Ramos (cell line): ENCODE data around the gene CORO7.
"Not testable (repeated sequence)": the region's sequence is repeated elsewhere in the genome, so short reads cannot be mapped to it uniquely, and the experiment has no call there.

ENCODE experiments used
- in situ Hi-C: fragments of 300-500 bp; cut with MboI; formaldehyde crosslinking; loops from one replicate; pipeline ENCODE4 v1.14.3; 2022; ENCODE audit warnings: low sequenced_read_pairs; ENCODE audit not compliant: unreplicated experiment

Gene CORO7

DNA sequence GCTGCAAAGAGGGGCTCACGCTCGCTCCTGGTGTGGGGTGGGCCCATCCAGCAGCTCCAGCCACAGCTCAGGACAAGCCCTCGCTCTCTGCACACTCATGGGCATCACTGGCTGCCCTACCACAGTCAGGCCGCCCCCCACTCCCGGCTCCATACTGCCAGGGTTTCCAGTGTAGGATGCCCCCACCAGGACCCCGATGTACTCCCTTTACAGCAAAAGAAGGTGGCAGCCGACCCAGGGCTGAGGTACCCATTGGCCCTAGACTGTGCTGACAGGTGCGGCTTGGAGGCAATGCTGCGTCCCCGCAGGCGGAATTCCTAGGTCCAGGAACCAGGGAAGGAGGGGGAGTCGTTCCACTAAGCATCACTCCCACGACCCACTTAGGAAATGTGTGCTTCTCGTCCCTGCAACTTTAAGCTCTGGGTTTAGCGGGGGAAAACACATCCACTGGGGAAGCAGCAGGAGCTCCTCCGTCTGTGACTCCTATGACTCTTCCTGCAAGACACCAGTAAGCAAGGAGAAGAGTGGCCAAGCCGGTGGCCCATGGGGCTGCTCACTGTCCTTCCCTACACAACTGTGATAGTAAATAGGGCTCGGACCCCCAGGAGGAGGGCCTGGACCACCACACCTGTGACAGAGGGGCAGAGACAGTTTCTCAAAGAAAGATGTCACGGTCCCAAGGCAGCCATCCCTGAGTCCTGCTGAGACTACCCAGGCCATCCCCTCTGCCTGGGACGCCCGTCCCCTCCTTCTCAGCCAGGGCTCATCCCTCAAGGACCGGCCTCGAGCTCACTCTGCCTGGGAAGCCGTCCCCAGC, 13.1 kb downstream of the CORO7 start:
- in situ Hi-C loops = no loop called here

DNA sequence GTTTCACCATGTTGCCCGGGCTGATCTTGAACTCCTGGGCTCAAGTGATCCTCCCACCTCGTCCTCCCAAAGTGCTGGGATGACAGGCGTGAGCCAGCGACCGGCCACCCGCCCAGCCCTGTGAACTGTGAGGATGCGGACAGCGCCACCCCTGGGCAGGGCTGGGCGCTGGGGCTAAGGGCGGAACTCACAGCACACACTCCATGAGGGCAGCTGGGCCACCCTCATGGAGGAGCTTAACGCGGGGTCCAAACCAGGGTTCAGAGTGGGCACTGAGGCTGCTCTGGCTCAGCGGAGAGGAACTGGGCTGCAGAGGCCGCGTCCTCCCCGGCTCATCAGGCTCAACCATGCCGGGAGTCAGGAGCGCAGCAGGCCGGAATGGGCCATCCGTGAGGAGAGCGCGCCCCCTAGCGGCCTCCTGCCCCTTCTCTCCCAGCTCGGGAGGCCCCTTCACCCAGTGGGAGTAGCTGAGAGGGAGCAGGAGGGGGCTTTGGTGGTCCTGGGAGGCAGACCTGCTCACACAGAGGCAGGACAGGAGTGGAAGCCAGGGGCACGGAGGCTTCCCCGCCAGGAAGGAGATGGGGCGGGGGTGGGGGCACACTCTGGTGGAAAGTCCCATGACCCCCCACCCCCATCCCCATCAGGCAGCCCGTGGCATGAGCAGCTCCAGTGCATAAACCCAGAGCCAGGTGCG, 13.8 kb downstream of the CORO7 start:
- in situ Hi-C loops = no loop called here

DNA sequence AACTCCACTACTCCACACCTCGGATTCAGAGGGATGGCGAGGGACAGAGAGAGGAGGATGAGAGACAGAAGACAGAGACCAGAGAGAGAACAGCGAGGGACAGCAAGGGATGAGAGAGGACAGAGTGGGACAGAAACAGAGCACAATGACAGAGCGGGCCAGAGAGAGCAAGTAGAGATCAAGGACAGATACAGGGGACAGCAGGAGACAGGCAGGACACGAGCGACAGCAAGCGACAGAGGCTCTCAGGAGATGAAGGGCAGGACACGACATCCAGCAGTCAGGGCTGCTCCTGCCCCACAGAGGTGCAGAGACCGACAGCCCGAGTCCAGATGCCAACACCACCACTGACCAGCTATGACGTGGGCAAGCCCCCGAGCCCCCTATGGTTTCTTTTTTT, 14.9 kb downstream of the CORO7 start:
- in situ Hi-C loops = no loop called here

DNA sequence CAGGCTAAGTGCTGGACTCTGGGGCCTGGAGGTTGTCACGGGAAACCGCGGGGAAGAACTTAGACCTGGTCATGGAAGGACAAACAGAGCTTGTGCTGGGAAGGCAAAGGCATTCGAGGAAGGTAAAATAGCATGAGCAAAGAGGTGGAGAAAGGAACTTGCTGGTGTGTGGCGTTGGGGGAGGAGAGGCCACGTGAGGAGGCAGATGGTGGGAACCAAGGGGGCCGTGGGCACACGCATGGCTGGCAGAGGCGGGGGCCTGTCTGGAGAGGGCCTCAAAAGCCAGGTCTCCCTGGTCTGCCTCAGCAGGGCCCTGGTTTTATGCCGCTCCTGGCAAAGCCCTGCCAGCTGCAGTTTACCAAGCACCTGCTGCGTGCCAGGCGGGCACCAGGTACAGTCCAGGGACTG, 15.3 kb downstream of the CORO7 start:
- in situ Hi-C loops = no loop called here

DNA sequence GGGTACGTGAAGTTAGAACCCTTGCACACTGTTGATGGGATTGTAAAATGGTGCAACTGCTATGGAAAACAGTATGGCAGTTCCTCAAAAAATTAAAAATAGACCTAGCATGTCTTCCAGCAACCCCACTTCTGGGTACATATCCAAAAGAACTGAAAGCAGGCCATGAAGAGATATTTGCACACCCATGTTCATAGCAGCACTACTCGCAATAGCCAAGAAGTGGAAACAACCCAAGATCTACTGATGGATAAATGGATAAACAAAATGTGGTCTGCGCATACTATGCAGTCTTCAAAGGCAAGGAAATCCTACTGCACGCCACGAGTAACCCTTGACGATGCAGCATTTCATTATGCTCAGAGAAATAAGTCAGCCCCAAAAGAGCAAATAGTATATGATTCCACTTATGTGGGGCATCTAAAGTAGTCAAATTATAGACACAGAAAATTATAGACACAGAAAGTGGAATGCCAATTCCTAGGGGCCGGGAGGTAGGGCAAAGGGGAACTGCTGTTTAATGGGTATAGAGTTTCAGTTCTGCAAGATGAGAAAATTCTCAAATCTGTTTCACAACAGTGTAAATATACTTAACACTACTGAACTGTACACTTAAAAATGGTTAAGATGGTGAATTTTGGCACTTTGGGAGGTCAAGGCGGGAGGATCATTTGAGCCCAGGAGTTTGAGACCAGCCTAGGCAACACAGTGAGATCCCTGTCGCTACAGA, 17.2 kb downstream of the CORO7 start:
- in situ Hi-C loops = loop anchor here (5.0 kb wide), 1 partner anchor 37 kb away; no protein-coding TSS in a partner anchor

DNA sequence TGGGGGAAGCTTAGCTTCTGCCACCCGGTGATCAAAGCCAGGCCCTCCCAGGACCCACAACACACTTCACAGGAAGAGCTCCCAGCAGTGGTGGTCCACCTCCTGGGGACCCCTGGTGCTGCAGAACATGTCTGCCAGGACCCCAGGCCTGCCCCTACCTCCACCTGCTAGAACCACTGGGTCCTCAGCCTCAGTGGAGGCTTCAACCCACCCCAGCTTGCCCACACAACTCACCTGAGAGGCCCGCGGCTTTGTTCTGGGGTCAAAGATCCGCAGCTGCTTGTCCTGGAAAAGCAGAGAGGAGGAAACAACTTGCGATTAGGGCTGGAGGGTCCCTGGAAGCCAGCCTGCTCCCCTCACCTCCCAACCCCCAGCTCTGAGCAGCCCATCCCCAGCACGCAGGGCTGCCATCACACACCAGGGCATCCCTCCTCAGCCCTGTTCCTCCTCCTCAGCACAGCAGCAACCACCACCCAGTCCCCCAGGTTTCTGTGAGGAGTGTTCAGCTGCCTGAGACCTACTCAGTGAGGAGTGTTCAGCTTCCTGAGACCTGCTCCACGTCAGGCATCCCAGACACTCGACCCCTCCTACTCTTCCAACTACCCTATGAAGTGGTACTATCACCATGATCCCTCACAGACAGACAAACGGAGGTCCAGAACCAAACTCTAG, 21.2 kb downstream of the CORO7 start:
- in situ Hi-C loops = loop anchor here (5.0 kb wide), 1 partner anchor 33 kb away; no protein-coding TSS in a partner anchor

DNA sequence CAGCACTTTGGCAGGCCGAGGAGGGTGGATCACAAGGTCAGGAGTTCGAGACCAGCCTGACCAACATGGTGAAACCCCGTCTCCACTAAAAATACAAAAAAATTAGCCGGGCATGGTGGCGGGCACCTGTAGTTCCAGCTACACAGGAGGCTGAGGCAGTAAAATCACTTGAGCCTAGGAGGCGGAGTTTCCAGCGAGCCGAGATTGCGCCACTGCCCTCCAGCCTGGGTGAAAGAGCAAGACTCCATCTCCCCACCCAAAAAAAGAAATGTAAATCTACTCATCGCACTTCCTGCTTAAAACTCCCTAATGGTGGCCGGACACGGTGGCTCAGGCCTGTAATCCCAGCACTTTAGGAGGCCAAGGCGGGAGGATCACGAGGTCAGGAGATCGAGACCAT, 22.5 kb downstream of the CORO7 start:
- in situ Hi-C loops = not testable (repeated sequence)

DNA sequence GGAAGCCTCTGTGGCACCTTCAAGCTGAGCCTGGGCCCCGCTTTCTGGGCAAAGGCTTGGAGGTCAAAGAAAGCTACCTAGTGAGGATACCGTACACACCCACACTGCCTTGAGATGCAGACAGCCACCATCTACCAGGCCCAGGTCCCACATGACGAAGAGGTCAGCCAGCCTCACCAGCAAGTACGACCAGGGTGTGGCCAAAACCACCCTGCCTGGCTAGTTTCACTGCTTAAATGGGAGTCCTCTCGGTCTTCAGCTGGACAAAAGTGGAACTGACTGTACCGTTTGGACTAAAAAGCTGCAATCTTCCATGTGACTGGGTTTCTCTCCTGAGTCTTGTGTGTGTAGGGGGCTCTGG, 23.2 kb downstream of the CORO7 start:
- in situ Hi-C loops = no loop called here

DNA sequence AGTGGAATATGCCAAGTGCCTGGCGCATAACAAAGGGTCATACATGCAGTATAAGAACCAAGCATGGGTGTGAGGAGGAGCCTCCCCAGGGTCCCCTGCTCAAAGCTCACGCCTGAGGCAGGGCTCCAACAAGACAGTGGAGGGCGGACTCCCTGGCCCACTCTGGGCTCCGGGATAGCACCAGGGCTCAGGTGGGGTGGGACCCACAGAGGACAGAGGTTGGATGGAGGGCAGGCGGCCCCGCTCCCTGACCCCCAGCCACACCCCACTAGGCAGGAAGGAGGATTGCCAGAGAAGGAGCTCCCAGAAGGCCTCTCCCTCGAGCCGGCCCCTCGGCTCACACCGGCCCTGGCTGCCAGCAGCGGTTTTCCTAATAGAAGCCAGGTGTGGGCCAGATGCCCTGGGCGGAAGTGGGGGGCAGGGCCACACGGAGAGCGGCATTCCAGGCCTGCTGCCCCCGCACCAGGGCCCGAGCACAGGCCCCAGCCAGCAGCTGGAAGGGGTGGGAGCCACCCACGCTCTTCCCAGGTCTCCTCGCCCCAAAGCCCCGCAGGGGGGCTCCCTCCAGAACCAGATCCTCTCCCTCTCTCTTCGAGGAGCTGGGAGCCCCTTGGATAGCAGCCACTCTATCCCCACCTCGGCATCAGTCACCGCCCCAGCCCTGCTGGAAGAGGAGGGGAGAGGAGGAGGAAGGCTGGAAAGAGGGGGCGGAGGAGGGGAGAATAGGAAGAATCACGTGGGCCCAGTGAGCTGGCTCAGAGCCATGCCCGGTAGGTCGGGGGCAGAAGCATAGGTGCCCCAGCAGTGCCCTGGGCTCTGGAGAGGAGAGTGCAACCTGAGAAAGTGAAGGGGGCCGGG, 23.8 kb downstream of the CORO7 start:
- in situ Hi-C loops = no loop called here

DNA sequence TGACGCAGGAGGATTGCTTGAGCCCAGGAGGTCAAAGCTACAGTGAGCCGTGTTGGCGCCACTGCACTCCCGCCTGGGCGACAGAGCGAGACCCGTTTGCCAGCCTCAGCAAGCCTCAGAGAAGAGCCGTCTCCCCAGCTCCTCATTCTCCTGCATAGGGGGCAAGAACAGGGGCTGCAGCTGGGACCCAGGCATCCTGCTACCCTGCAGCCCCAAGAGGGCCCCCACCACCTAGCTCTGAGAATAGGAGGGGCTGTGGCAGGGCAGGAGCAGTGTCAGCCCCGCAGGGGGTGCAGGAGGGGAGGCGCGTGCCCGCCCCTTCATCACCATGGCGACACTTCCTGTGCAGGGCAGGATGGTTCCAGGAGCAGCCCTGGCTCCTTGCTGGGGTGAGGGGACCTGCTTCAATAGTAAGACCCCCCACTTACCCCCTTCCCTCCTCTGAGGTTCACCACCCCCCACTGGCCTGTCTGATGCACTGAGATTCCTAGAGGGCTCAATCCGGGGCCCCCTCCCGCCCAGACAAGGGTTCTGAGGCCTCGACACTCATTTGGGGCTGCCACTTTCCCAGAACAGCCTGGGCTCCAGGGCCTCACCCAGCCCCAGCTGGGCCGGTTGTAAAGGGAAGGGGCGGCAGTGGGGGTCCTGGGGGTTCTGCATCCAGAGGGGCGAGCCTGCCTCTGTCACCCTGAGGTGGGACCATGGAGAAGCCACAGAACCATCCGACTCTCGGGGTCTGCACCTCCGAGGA, 24.6 kb downstream of the CORO7 start:
- in situ Hi-C loops = no loop called here

DNA sequence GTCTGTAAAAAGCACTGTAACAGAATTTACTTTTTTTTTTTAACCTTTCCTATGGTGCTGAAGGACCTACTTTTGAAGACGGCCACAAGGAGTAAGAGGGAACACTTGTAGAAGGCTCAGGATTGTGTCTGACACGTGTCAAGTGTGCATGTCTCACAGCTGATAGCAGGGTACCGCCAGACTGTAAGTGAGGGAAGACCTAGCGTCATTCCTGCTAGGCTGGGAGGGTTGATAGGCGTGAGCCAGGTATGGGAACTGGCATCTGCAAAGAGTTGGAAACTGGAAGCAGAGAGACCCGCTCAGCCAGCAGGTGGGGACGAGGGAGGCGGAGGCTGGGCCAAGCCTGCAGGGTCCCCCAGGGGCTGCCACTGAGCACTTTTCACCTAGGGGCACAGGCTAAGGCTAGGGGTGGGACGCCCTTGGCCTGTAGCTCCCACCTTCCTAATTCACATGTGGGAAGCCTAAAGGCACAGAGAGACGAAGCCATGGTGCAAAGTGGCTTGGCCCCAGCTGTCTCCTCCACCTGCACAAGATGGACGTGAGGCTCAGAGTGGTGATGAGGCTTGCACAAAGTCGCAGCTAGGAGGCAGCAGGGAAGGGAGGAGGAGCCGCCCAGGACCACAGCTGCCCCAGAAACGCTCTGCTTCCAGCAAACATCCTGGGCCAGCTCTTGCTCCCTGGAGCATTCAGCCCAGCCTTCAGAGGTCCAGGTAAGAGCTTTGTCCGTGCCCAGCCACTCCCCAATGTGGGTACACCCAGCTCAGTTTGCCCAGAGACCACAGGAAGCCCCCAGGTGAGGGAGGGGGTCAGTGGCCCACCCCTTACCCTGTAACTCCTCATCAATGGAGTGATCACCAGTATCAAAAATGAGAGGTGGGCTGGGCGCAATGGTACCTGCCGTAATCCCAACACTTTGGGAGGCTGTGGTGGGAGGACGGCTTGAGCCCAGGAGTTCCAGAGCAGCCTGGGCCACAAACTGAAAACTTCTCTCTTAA, 25.8 kb downstream of the CORO7 start:
- in situ Hi-C loops = no loop called here

DNA sequence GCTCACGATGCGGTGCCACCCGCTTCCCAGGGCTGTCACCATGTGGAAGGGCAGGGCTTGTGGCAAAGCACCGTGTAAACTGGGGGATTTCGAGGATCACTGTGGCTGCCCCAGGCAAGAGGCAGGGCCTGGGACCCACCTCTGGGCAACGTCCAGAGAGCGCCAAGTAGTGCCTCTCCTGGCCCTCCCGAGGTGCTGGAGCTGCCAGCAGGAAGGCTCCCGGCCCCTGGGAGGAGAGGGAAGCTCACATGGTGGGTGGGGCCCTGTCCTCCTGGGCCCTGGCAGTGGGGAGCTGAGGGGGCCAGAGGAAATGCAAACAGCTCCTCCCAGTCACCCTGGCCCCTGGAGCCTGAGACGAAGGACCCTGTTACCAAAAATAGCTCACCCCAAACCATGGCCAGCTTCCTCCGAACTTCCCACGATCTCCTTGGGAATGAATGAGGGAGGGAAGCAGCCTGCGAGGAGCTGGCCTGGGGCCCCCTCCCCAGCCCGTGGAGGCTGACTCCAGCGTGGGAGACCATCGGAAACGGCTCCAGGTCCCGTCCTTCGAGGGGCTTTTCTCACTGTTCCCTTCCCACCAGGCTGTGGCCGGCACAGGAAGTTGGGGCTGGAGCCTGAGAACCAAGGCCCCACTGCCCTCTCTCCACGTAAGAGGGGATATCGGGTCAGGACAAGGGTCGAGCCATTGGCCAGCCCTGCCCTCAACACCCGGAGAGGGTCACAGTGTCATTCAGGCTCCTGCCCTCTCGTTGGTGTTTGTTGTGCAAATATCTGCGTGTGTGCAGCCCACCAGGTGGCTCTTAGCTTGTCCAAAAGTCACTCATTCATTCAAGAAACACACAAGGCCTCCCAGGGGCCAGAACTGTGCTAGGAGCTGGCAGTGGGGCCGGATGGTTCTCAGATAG, 27.1 kb downstream of the CORO7 start:
- in situ Hi-C loops = no loop called here

DNA sequence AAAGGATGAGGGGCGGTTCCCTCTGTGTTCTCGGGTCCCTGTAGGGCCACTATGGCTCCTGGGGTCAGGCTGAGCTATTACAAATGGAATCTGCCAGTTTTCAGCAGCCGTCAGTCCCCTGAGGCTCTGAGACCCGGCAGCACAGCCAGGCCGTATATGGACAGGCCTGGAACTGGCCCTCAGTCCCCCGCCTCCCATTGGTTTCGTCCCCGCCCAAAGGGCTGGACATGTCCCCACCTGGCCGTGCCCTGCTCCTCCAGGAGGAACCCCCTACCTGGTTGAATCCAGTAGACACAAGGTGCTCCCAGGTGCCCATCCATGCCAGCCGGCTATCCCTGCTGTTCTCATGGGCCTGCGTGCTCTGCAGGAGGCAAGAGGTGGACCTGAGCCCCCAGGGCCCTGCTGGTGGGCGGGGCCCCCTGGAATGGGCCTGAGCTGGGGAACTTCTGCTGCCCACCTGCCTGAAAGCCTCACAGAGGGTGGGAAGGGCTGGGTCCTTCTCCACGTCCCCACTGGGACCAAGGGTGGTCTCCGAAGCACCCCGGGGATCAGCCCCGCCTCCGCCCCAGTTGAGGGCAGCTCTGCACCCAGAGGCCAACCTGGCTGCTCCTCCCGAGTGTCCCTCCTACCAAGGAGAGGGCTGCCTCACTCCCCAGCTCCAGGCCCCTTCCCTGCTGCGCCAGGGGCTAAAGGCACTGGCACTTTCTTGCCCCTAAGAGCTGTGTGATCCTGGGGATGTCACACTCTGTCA, 27.9 kb downstream of the CORO7 start:
- in situ Hi-C loops = no loop called here

DNA sequence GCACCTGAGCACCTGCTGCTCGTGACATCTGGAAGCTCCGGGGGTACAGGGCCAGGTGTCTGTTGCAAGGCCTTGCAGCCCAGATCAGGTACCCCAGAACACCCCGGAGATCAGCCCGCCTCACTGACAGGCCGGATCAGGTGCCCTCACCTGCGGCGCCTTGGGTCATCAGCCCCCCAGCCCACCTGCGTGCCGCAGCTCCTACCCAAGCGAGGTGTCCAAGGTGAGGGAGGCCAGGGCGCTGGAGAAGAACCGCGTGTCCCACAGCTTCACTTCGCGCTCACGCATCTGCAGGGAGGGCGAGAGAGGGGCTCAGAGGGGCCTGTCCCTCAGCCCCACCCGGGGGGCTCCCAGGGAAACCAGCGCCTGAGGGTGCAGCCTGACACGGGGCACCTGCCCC, 28.6 kb downstream of the CORO7 start:
- in situ Hi-C loops = no loop called here

DNA sequence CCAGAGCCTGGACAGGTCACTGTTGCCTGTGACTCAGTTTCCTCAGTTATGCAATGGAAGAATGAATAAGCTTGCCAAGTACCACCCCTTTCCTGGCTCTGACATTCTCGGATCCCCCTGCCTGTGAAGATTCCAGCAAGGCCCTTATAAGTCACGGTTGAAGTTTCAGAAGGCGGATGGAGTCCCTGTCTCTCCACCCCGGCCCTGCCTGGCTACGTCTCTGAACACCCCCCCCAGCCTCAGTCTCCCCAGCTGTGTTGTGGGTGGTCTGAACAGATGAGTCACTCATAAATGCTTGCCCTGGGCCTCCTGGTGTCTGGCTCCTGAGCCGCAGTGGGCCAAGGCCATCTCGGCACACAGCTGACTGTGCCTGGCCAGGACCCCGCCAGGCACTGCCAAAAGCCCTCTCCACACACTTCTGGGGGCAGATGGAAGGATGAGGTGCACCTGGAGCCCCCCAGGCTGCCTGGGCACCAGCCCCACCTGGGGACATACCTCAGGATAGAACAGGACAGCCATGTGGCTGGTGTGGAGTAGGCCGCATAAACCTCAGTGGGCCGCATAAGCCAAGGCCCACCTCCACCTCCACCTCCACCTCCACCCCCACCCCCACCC, 29.3 kb downstream of the CORO7 start:
- in situ Hi-C loops = no loop called here

DNA sequence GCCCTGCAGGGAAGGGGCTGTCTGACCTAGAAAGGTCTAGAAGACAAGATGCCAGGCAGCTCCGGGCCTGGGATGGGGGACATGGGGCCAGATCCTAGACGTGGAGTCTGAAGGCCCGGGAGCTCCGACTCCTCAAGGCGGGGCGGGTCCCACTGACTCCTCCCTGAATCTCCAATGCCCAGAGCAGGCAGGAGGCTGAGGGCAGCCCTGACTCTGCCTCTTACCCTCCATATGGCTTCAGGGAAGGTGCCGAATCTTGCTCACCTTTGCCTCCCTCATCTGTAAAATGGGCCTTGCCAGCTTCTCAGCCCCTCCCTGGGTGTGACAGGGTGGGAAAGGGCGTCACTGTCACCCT, 30.0 kb downstream of the CORO7 start:
- in situ Hi-C loops = no loop called here
